ENCODE measurements around the gene ASTN2.

DNA sequence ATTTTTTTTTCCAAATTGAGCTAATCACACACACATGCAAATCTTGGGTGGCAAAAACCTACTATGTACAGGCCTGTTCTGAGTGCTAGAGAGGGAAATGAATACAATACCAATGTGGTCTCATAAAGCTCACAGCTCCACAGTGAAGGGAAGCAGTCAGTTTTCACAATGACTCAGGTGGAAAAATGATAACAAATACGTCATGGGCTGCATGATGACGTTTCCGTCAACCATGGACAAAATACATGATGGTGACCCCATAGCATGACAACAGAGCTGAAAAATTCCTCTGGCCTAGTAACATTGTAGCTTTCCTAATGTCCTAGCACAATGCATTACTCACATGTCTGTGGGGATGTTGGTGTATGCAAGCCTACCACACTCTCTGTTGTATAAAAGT lies 475.2 kb downstream of the ASTN2 start:
- TF ChIP-seq RAD21 (conservative IDR thresholded peaks at IDR 0.05) (no peak), EZH2 (IDR thresholded peaks at IDR 0.05; ENCODE audit: borderline replicate concordance, insufficient read depth, low read length, poor library complexity, severe bottlenecking) (no peak)
- TF ChIP-seq, protein P1, sequence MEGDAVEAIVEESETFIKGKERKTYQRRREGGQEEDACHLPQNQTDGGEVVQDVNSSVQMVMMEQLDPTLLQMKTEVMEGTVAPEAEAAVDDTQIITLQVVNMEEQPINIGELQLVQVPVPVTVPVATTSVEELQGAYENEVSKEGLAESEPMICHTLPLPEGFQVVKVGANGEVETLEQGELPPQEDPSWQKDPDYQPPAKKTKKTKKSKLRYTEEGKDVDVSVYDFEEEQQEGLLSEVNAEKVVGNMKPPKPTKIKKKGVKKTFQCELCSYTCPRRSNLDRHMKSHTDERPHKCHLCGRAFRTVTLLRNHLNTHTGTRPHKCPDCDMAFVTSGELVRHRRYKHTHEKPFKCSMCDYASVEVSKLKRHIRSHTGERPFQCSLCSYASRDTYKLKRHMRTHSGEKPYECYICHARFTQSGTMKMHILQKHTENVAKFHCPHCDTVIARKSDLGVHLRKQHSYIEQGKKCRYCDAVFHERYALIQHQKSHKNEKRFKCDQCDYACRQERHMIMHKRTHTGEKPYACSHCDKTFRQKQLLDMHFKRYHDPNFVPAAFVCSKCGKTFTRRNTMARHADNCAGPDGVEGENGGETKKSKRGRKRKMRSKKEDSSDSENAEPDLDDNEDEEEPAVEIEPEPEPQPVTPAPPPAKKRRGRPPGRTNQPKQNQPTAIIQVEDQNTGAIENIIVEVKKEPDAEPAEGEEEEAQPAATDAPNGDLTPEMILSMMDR (IDR thresholded peaks at IDR 0.05; ENCODE audit: poor library complexity, severe bottlenecking) = no peak
